GM18498 (cell line): ENCODE results near the gene PIK3R2.
A peak's percentile ranks its signal among the peaks of the same experiment; 100 is the strongest.
"Not testable (repeated sequence)": the region's sequence is repeated elsewhere in the genome, so short reads cannot be mapped to it uniquely, and the experiment has no call there.

ENCODE experiments used
- ATAC-seq: cut with Tn5 transposase; IDR thresholded peaks from one replicate; pipeline ENCODE4 v1.9.1; 2021; ENCODE audit warnings: mild to moderate bottlenecking, moderate library complexity; ENCODE audit not compliant: unreplicated experiment

PIK3R2 gene

GRCh38 chr19:18152442-18152816 is 534 bp upstream of the PIK3R2 start:
- peak; percentile 60 for ATAC-seq

GRCh38 chr19:18153556-18154134 is 682 bp downstream of the PIK3R2 start:
- ATAC-seq, result no peak

DNA sequence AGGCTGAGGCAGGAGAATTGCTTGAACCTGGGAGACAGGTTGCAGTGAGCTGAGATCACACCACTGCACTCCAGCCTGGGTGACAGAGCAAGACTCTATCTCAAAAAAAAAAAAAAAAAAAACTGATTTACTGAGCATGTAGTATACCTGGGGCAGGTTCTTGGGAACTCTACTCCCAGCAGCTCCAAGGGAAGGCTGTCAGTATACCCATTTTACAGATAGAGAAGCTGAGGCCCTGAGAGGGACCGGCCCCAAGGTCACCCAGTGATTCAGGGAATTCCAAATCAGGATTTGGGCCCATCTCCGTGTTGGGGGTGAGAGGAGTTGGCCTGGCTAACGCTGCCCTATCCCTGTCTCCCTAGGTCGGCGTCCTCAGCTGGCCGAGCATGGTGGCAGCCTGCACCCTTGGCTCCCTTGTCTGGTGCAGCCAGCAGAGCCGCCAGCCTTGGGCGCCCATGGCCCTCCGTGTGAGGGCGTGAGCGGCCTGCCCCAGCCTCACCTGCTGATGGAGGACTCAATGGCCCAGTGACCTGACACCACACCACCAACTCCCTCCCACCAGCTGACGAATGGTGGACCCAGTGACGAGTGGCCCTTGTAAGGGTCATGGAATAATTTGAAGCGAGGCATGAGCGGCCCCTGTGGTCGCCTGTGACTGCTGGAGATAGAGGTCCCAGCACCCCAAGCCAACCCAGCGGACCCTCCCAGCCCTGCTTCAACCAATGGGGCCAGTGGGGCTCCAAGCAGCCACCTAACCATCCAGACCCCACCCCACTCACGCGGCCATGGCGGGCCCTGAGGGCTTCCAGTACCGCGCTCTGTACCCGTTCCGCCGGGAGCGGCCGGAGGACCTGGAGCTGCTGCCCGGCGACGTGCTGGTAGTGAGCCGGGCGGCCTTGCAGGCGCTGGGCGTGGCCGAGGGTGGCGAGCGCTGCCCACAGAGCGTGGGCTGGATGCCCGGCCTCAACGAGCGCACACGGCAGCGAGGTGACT is 2.4 kb downstream of the PIK3R2 start:
- ATAC-seq, result no peak

DNA sequence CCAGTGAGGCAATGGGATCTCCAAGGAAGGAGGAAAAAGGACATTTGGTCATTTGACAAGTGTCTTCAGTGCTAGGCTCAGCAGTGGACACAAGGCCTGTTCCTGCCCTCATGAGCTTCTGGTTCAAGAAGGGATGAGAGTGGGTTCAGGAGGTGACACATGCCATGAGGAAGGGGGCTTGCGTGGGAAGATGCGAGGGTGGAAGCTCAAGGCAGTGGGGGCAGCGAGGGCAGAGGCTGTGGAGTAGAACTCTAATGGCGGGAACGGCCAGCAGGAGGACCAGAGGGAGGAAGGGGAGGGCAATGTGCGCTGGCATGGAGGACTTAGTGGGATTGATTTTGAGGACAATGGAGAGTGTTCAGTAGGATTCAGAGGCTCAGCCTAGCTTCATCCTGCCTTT is 3.3 kb downstream of the PIK3R2 start:
- no peak for ATAC-seq

GRCh38 chr19:18156841-18157464 is 4.0 kb downstream of the PIK3R2 start:
- no peak for ATAC-seq

GRCh38 chr19:18157465-18158063 is 4.6 kb downstream of the PIK3R2 start:
- no peak for ATAC-seq

DNA sequence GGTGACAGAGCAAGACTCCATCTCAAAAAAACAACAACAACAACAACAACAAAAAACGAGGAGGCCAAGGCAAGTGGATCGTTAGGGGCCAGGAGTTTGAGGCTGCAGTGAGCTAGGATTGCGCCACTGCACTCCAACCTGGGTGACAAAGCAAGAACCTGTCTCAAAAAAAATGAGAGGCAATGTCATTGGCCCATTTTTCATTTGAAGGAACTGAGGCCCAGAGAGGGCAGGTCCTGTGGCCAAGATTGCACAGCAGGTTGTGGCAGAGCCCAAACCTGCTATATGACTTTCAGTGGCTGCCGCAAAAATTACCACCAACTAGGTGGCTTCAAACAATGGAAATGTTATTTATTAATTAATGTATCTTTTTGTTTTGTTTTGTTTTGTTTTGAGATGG is 5.5 kb downstream of the PIK3R2 start:
- no peak for ATAC-seq

GRCh38 chr19:18159059-18159616 is 6.2 kb downstream of the PIK3R2 start:
- ATAC-seq, result not testable (repeated sequence)

DNA sequence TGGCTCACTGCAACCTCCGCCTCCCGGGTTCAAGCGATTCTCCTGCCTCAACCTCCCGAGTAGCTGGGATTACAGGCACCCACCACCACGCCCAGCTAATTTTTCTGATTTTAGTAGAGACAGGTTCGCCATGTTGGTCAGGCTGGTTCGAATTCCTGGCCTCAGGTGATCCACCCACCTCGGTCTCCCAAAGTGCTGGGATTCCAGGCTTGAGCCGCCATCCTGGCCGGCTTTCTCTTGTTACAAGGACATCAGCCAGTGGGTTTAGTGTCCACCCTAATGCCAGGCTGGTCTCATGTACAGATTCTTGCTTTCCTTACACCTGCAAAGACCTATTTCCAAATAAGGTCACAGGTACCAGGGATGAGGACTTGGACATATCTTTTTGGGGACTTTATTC is 6.8 kb downstream of the PIK3R2 start:
- ATAC-seq, result no peak

GRCh38 chr19:18160493-18160970 is 7.6 kb downstream of the PIK3R2 start:
- ATAC-seq, result no peak

DNA sequence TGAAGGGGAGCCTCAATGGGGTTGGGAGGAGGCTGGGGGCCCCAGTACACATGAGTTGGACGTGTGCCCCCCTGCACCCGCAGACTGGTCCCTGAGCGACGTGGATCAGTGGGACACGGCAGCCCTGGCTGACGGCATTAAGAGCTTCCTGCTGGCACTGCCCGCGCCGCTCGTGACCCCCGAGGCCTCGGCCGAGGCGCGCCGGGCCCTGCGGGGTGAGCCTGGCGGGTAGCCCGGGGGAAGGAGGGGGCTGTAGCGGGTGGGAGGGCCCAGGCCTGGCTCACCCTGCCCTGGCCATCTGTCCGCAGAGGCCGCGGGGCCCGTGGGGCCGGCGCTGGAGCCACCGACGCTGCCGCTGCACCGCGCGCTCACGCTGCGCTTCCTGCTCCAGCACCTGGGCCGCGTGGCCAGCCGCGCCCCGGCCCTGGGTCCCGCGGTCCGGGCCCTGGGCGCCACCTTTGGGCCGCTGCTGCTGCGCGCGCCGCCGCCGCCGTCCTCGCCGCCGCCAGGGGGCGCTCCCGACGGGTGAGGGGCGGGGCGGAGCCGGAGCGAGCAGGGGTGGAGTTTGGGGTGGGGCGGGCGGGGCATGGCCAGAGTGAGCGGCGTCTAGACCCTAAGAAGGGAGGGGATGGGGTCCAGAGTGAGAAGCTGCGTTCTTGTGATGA is 8.1 kb downstream of the PIK3R2 start:
- ATAC-seq, result peak; percentile 78

- ATAC-seq, result peak; percentile 13
Measured at GRCh38 chr19:18161636-18162002, 8.7 kb downstream of the PIK3R2 start.

GRCh38 chr19:18164072-18164471 is 11.1 kb downstream of the PIK3R2 start:
- no peak for ATAC-seq

GRCh38 chr19:18165794-18166544 is 13.0 kb downstream of the PIK3R2 start:
- no peak for ATAC-seq

GRCh38 chr19:18167011-18167410 is 14.0 kb downstream of the PIK3R2 start:
- no peak for ATAC-seq

DNA sequence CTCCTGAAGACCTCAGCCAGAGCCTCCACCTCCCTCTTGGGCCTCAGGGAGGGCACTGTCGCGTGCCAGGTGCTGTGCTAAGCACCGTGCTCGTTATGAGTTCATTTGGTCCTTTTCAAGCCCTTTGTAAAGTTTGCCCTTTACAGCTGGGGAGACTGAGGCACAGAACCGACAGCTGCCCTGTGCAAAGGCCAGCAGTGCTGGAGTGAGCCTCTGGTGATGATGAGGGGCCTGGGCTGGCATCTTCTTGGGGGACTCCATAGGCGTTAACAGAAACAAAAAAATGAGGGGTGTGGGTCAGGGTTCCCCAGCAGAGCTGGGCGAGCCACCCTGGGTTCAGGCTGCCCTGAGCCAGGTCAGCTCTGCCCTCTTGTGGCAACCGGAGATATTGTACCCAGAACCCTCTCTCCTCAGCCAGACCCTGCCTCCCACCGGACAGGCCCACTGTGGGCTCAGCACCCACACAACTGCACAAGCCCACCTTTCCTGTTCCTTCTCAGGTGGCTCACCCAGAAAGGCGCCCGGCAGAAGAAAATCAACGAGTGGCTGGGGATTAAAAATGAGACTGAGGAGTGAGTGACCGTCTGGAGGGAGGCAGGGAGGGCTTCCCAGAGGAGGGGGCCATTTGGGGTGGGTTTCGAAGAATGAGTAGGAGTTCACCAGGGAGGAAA is 15.1 kb downstream of the PIK3R2 start:
- ATAC-seq, result no peak

DNA sequence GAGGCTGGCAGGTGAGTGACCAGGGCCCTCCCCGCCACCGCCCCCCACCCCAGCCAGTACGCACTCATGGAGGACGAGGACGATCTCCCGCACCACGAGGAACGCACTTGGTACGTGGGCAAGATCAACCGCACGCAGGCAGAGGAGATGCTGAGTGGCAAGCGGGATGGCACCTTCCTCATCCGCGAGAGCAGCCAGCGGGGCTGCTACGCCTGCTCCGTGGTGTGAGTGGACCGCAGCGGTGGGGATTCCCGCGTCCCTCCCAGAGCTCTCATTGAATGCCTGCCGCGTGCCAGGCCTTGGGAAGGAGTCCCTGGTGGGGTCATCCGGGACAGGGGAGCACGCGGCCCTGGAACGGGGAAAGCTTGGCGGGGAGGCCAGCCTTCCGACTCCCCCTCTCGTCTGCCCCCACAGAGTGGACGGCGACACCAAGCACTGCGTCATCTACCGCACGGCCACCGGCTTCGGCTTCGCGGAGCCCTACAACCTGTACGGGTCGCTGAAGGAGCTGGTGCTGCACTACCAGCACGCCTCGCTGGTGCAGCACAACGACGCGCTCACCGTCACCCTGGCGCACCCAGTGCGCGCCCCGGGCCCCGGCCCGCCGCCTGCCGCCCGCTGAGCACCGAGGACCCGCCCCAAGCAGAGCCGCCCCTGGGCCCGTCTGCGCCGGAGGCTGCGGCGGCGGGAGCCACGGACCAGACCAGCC is 15.9 kb downstream of the PIK3R2 start:
- no peak for ATAC-seq

- no peak for ATAC-seq
Measured at GRCh38 chr19:18170714-18171255, 17.8 kb downstream of the PIK3R2 start.
